Measurements from ENCODE around the gene RAB1A. TPM values are rescaled to one million over a fixed set of nuclear protein-coding genes. Genes with fewer than 3 reads are reported as not detected.

The RAB1A gene
- total RNA-seq, 4 donors from 2014 or later = 72.6 to 101 (median 78.3) TPM

DNA sequence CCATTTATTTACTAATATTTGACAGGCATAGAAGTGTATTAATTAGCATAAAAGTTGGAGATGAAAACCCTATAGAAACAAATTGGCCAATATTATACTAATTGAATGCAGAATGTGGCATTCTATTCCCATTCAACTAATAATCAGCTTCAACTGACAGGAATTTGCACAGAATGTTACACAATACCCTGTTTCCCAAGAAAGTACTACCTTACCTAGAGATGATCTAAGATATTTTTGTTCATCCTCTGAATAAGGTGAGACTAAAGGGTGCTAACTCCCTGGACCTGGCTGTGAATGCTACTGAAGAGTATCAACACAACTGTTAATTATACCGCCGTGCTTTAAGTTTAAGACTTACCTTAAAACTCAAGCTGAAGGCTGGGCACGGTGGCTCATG, 44.8 kb downstream of the RAB1A start:
- Histone ChIP-seq H3K27me3 (no peaks in the 10 kb centered on the region), H3K27ac (no peak overlapping the region), H3K4me1 (peaks cover 0 to 28% (median 0%) of the 10 kb centered on the region in 3 donors), H3K36me3 (peaks cover 23 to 100% (median 23%) of the 10 kb centered on the region in 3 donors), H3K4me3 (no peak overlapping the region), H3K9me3 (no peaks in the 10 kb centered on the region)
- TF ChIP-seq, protein P1, sequence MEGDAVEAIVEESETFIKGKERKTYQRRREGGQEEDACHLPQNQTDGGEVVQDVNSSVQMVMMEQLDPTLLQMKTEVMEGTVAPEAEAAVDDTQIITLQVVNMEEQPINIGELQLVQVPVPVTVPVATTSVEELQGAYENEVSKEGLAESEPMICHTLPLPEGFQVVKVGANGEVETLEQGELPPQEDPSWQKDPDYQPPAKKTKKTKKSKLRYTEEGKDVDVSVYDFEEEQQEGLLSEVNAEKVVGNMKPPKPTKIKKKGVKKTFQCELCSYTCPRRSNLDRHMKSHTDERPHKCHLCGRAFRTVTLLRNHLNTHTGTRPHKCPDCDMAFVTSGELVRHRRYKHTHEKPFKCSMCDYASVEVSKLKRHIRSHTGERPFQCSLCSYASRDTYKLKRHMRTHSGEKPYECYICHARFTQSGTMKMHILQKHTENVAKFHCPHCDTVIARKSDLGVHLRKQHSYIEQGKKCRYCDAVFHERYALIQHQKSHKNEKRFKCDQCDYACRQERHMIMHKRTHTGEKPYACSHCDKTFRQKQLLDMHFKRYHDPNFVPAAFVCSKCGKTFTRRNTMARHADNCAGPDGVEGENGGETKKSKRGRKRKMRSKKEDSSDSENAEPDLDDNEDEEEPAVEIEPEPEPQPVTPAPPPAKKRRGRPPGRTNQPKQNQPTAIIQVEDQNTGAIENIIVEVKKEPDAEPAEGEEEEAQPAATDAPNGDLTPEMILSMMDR (IDR thresholded peaks at IDR 0.05) = no peak
- TF ChIP-seq POLR2A (IDR thresholded peaks at IDR 0.05) = no peak
- intact Hi-C loops (cut with DNase I) = no loop called here
- WGBS, 2 donors = 82 to 96% methylated on average over 3 of the region's 3 CpGs
- DNase-seq = no peak

DNA sequence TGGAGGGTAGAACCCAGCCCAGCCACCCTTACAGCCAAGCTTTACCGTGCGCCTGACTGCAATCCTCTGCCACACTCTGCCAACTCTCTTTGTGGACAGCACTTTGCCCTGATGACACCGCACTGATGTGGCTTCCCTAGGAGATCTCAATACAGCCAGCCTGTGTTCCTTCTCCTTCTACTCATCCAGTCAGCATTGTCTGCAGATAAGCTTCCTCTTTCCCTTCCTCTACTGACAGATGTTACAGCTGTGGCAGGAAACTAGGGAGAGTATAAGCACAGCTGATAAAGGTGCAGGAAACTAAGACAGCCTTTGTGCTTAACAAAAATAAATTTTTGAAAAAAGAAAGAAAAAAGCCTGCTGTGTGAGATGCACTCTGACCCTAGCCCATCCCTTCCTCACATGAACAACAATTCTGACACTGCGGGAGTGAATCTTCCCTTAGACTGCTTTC, 48.6 kb downstream of the RAB1A start:
- WGBS, 2 donors = 55 to 68% methylated on average over 4 of the region's 4 CpGs
- H3K9me3 ChIP-seq = no peaks in the 10 kb centered on the region
- H3K4me3 ChIP-seq = no peak overlapping the region
- no peak for DNase-seq
- H3K27ac ChIP-seq = peak overlapping the region in 1 of 4 donors; percentile 29
- H3K27me3 ChIP-seq = no peaks in the 10 kb centered on the region
- intact Hi-C loops (cut with DNase I) = no loop called here
- peaks cover 25 to 96% (median 25%) of the 10 kb centered on the region in 3 donors for H3K36me3 ChIP-seq
- peaks cover 4 to 24% (median 7%) of the 10 kb centered on the region in 3 donors for H3K4me1 ChIP-seq
- TF ChIP-seq, protein P1 (IDR thresholded peaks at IDR 0.05) = no peak
- no peak for TF ChIP-seq POLR2A (IDR thresholded peaks at IDR 0.05)

DNA sequence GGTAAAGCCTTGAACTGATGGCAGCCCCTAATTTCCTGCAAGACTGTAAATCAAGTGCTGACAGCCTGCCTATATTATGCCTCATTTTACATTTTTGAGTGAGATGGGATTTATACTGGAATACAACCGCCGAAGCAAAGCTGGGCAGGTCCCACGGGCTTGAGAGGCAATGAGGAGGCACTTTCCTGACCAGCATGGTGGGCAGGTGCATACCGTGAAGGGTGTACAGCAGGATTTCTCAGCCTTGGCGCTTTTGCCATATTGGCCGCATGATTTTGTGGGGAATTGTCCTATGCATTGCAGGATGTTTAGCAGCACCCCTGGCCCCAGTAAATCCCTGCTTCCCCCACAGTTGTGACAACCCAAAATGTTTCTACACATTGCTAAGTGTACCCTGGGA, 50.9 kb downstream of the RAB1A start:
- intact Hi-C loops (cut with DNase I) = loop anchor here (10.0 kb wide), 1 partner anchor 46 kb away; no protein-coding TSS in a partner anchor
- Histone ChIP-seq H3K4me3 (no peak overlapping the region), H3K36me3 (peaks cover 13 to 86% (median 14%) of the 10 kb centered on the region in 3 donors), H3K4me1 (peaks cover 14 to 43% (median 15%) of the 10 kb centered on the region in 3 donors), H3K9me3 (no peaks in the 10 kb centered on the region), H3K27me3 (no peaks in the 10 kb centered on the region), H3K27ac (no peak overlapping the region)
- 91 to 93% methylated on average over 6 of the region's 6 CpGs for WGBS, 2 donors
- TF ChIP-seq POLR2A (IDR thresholded peaks at IDR 0.05) = no peak
- TF ChIP-seq, protein P1 (IDR thresholded peaks at IDR 0.05) = no peak
- no peak for DNase-seq

DNA sequence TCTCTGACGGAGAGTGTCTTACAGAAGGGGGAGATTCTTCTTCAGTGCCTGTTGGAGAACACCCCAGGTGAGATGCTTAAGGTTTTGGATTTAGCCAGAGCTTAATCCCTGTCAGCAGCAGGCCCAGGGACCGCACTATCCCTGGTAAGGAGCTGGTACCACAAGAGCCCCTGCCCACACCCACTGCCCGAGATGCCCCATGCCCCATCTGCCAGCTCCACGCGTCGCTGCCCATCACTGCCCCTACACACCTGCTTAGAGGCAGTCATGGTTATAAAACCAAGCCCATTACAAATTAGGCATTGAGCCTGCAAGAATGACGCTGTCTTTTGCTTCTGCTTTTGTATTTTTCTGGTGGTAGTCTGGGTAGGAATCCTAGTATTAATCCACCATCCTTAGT, 52.0 kb downstream of the RAB1A start:
- H3K4me1 ChIP-seq = peaks cover 14 to 43% (median 15%) of the 10 kb centered on the region in 3 donors
- 84 to 95% methylated on average over 6 to 7 of the region's 7 CpGs for WGBS, 2 donors
- intact Hi-C loops (cut with DNase I) = loop anchor here (10.0 kb wide), 1 partner anchor 47 kb away; no protein-coding TSS in a partner anchor
- no peaks in the 10 kb centered on the region for H3K27me3 ChIP-seq
- no peak overlapping the region for H3K27ac ChIP-seq
- TF ChIP-seq POLR2A (IDR thresholded peaks at IDR 0.05) = no peak
- TF ChIP-seq, protein P1 (IDR thresholded peaks at IDR 0.05) = no peak
- no peak overlapping the region for H3K4me3 ChIP-seq
- H3K9me3 ChIP-seq = no peaks in the 10 kb centered on the region
- DNase-seq = no peak
- peaks cover 9 to 86% (median 16%) of the 10 kb centered on the region in 3 donors for H3K36me3 ChIP-seq

DNA sequence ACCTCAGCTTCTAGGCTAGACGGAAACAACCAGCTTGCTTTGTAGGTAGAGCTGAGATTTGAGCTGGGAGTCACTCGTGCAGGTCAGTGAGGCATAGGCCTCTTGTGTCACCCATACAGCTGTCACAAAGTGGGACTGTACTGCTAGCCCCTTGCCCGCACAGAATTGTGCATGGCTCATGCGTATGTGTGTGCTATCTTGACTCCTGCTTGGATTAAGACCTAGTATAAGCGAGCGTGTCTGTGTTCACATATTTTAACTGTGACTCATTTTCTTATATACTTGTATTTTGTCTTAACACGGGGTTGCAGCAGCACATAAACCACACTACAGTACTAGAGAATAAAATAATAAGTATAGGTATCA, 53.6 kb downstream of the RAB1A start:
- Histone ChIP-seq H3K27ac (peak overlapping the region; percentile 49 to 63 (median 50)), H3K9me3 (no peaks in the 10 kb centered on the region), H3K4me1 (peaks cover 14 to 44% (median 15%) of the 10 kb centered on the region in 3 donors), H3K36me3 (peaks cover 9 to 86% (median 19%) of the 10 kb centered on the region in 3 donors), H3K4me3 (no peak overlapping the region), H3K27me3 (no peaks in the 10 kb centered on the region)
- TF ChIP-seq, protein P1 (IDR thresholded peaks at IDR 0.05) = no peak
- no peak for TF ChIP-seq POLR2A (IDR thresholded peaks at IDR 0.05)
- DNase-seq = no peak
- intact Hi-C loops (cut with DNase I) = loop anchor here (10.0 kb wide), 1 partner anchor 48 kb away; no protein-coding TSS in a partner anchor
- WGBS, 2 donors = 16 to 23% methylated on average over 6 of the region's 7 CpGs

All from esophagus squamous epithelium (tissue), 5 donors.